ENCODE results near the gene SEC24B. TPM values are rescaled to one million over a fixed set of nuclear protein-coding genes. Genes with fewer than 3 reads are reported as not detected.
"Not testable (repeated sequence)": the region's sequence is repeated elsewhere in the genome, so short reads cannot be mapped to it uniquely, and the experiment has no call there.

The SEC24B gene
- total and polyA plus RNA-seq, 8 donors, result 2.3 to 56.0 (median 13.2) TPM

- 93 to 98% (median 97%) methylated on average over 2 of the region's 2 CpGs for WGBS, 5 donors
- H3K4me1 ChIP-seq, result no peaks in the 10 kb centered on the region
- H3K9me3 ChIP-seq, result peaks cover 0 to 4% (median 0%) of the 10 kb centered on the region in 4 donors
- no peak for TF ChIP-seq POLR2AphosphoS5 (IDR thresholded peaks at IDR 0.05)
- no peak for DNase-seq
- intact Hi-C loops (cut with DNase I; ENCODE audit: low total_unique reads), result no loop called here
- H3K36me3 ChIP-seq, result peaks cover 0 to 8% (median 6%) of the 10 kb centered on the region in 4 donors
- H3K4me3 ChIP-seq, result no peak overlapping the region
- H3K27me3 ChIP-seq, result no peaks in the 10 kb centered on the region
- H3K27ac ChIP-seq, result no peak overlapping the region
These were observed 119.5 kb downstream of the SEC24B start for GRCh38 chr4:109553130-109553529.

DNA sequence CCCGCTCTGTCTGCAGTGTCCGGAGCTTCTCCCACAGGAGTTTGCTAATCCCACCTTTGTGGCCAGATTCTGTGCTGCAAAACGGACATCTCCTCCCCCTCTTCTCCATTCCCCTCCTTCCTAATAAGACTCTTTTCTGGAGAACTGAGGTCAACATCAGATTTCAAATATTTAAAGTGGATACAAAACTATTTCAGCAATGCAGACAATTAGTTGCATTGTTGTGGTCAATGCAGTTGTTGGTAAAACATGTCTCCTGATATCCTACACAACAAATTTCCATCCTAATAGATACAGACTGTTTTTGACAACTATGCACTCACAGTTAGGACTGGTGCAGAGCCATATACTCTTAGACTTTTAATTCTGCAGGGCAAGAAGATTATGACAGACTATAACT is 121.4 kb downstream of the SEC24B start:
- no peak for DNase-seq
- Histone ChIP-seq H3K36me3 (peaks cover 0 to 3% (median 0%) of the 10 kb centered on the region in 4 donors), H3K27ac (no peak overlapping the region), H3K4me1 (peaks cover 0 to 8% (median 6%) of the 10 kb centered on the region in 4 donors), H3K27me3 (no peaks in the 10 kb centered on the region), H3K9me3 (peaks cover 0 to 4% (median 0%) of the 10 kb centered on the region in 4 donors), H3K4me3 (no peak overlapping the region)
- TF ChIP-seq EP300 (IDR thresholded peaks at IDR 0.05) (no peak), POLR2A (IDR thresholded peaks at IDR 0.05) (no peak), POLR2AphosphoS5 (IDR thresholded peaks at IDR 0.05) (no peak), CTCF (IDR thresholded peaks at IDR 0.05) (no peak)
- intact Hi-C loops (cut with DNase I; ENCODE audit: low total_unique reads), result no loop called here
- WGBS, 5 donors, result 84 to 90% (median 86%) methylated on average over 3 of the region's 3 CpGs

- intact Hi-C loops (cut with DNase I; ENCODE audit: low total_unique reads), result no loop called here
- TF ChIP-seq CTCF (IDR thresholded peaks at IDR 0.05) (no peak), EP300 (IDR thresholded peaks at IDR 0.05) (no peak), POLR2A (IDR thresholded peaks at IDR 0.05) (no peak), POLR2AphosphoS5 (IDR thresholded peaks at IDR 0.05) (no peak)
- Histone ChIP-seq H3K27ac (no peak overlapping the region), H3K4me1 (peaks cover 0 to 25% (median 20%) of the 10 kb centered on the region in 4 donors), H3K27me3 (no peaks in the 10 kb centered on the region), H3K36me3 (peaks cover 0 to under 1% (median 0%) of the 10 kb centered on the region in 4 donors), H3K4me3 (no peak overlapping the region), H3K9me3 (peaks cover 0 to 4% (median 0%) of the 10 kb centered on the region in 4 donors)
- DNase-seq, result no peak
- WGBS, 5 donors, result 95 to 99% (median 97%) methylated on average over 17 to 28 of the region's 28 CpGs
These were observed 123.8 kb downstream of the SEC24B start for GRCh38 chr4:109557433-109557832.

- H3K27me3 ChIP-seq; H3K4me3 ChIP-seq; H3K9me3 ChIP-seq; H3K36me3 ChIP-seq; intact Hi-C loops (cut with DNase I; ENCODE audit: low total_unique reads); H3K27ac ChIP-seq; DNase-seq: not testable (repeated sequence)
- peaks cover 0 to 25% (median 20%) of the 10 kb centered on the region in 4 donors for H3K4me1 ChIP-seq
- 92 to 97% (median 93%) methylated on average over 6 of the region's 6 CpGs for WGBS, 5 donors
These were observed 124.5 kb downstream of the SEC24B start for GRCh38 chr4:109558095-109558494.

GRCh38 chr4:109559625-109559982 is 126.0 kb downstream of the SEC24B start:
- Histone ChIP-seq H3K9me3 (peaks cover 0 to 4% (median 0%) of the 10 kb centered on the region in 4 donors), H3K4me3 (peak overlapping the region; percentile 56 to 91 (median 74)), H3K27me3 (no peaks in the 10 kb centered on the region), H3K4me1 (peaks cover 0 to 25% (median 20%) of the 10 kb centered on the region in 4 donors), H3K36me3 (no peaks in the 10 kb centered on the region), H3K27ac (peak overlapping the region; percentile 41 to 91 (median 82))
- DNase-seq, result no peak
- no peak for TF ChIP-seq POLR2AphosphoS5 (IDR thresholded peaks at IDR 0.05)
- no peak for TF ChIP-seq POLR2A (IDR thresholded peaks at IDR 0.05)
- TF ChIP-seq EP300 (IDR thresholded peaks at IDR 0.05), result no peak
- no peak for TF ChIP-seq CTCF (IDR thresholded peaks at IDR 0.05)
- intact Hi-C loops (cut with DNase I; ENCODE audit: low total_unique reads), result no loop called here
- WGBS, 5 donors, result 1 to 6% (median 4%) methylated on average over 27 of the region's 27 CpGs
